CD1c-positive myeloid dendritic cell (primary cell): ENCODE measurements around the gene SRP14.
A peak's percentile ranks its signal among the peaks of the same experiment; 100 is the strongest.
"Not testable (repeated sequence)": the region's sequence is repeated elsewhere in the genome, so short reads cannot be mapped to it uniquely, and the experiment has no call there.

Source experiments
- DNase-seq: peaks from one replicate; pipeline ENCODE4 v3.0.0-alpha.2; 2016; ENCODE audit errors: extremely low spot score

SRP14 gene

GRCh38 chr15:40038638-40039543 is at the start of gene SRP14:
SRP14 (minus strand) TSS chr15:40039181; CDS start chr15:40039116, 65 bp downstream.
- DNase-seq = peak; percentile 93

GRCh38 chr15:40087991-40088928 is 49.3 kb upstream of the SRP14 start:
- no peak for DNase-seq

- no peak for DNase-seq
Observed at GRCh38 chr15:40087068-40087810, 48.3 kb upstream of the SRP14 start.

GRCh38 chr15:40085266-40085665 is 46.3 kb upstream of the SRP14 start:
- DNase-seq = no peak

- no peak for DNase-seq
Observed at GRCh38 chr15:40084650-40085049, 45.7 kb upstream of the SRP14 start.

GRCh38 chr15:40082195-40082883 is 43.4 kb upstream of the SRP14 start:
- peak; percentile 28 for DNase-seq

- peak; percentile 60 for DNase-seq
Observed at GRCh38 chr15:40081691-40082194, 42.8 kb upstream of the SRP14 start.

- no peak for DNase-seq
Observed at GRCh38 chr15:40080847-40081246, 41.9 kb upstream of the SRP14 start.

GRCh38 chr15:40080104-40080503 is 41.1 kb upstream of the SRP14 start:
- no peak for DNase-seq

- DNase-seq = no peak
Observed at GRCh38 chr15:40079456-40079855, 40.5 kb upstream of the SRP14 start.

- DNase-seq = peak; percentile 32
Observed at GRCh38 chr15:40075298-40076044, 36.5 kb upstream of the SRP14 start.

- not testable (repeated sequence) for DNase-seq
Observed at GRCh38 chr15:40074656-40075055, 35.7 kb upstream of the SRP14 start.

GRCh38 chr15:40073716-40074490 is 34.9 kb upstream of the SRP14 start:
- not testable (repeated sequence) for DNase-seq

- DNase-seq = no peak
Observed at GRCh38 chr15:40072216-40072990, 33.4 kb upstream of the SRP14 start.

GRCh38 chr15:40070608-40071218 is 31.7 kb upstream of the SRP14 start:
- no peak for DNase-seq

GRCh38 chr15:40070166-40070557 is 31.2 kb upstream of the SRP14 start:
- DNase-seq = no peak

GRCh38 chr15:40069178-40070165 is 30.5 kb upstream of the SRP14 start:
- DNase-seq = no peak
